Right kidney (tissue), 1 donor: ENCODE results near the gene FOS.
"Not testable (repeated sequence)": the region's sequence is repeated elsewhere in the genome, so short reads cannot be mapped to it uniquely, and the experiment has no call there.

Experiments used
- DNase-seq: peaks from one replicate; pipeline ENCODE4 v3.0.0-alpha.2; 2016

Gene FOS

GRCh38 chr14:75293920-75294648, 15.5 kb downstream of the FOS start:
- peak; percentile 98 for DNase-seq

- DNase-seq, result no peak
These were observed 16.0 kb downstream of the FOS start for GRCh38 chr14:75294649-75295033.

- no peak for DNase-seq
These were observed 16.4 kb downstream of the FOS start for GRCh38 chr14:75295061-75295461.

- DNase-seq, result peak; percentile 87
These were observed 17.1 kb downstream of the FOS start for GRCh38 chr14:75295491-75296345.

GRCh38 chr14:75297411-75298040, 18.9 kb downstream of the FOS start:
- no peak for DNase-seq

GRCh38 chr14:75298187-75298965, 19.7 kb downstream of the FOS start:
- no peak for DNase-seq

GRCh38 chr14:75299059-75299458, 20.4 kb downstream of the FOS start:
- no peak for DNase-seq

GRCh38 chr14:75299576-75299975, 20.9 kb downstream of the FOS start:
- DNase-seq, result no peak

- DNase-seq, result no peak
These were observed 23.2 kb downstream of the FOS start for GRCh38 chr14:75301666-75302325.

- DNase-seq, result no peak
These were observed 24.8 kb downstream of the FOS start for GRCh38 chr14:75303381-75303789.

- DNase-seq, result not testable (repeated sequence)
These were observed 27.8 kb downstream of the FOS start for GRCh38 chr14:75306410-75306809.

- no peak for DNase-seq
These were observed 28.5 kb downstream of the FOS start for GRCh38 chr14:75306927-75307699.

GRCh38 chr14:75307700-75308379, 29.2 kb downstream of the FOS start:
- peak; percentile 66 for DNase-seq

GRCh38 chr14:75308991-75309390, 30.4 kb downstream of the FOS start:
- not testable (repeated sequence) for DNase-seq

- not testable (repeated sequence) for DNase-seq
These were observed 30.9 kb downstream of the FOS start for GRCh38 chr14:75309561-75309960.

- peak; percentile 75 for DNase-seq
These were observed 31.9 kb downstream of the FOS start for GRCh38 chr14:75310295-75311111.

GRCh38 chr14:75311356-75311755, 32.7 kb downstream of the FOS start:
- no peak for DNase-seq

GRCh38 chr14:75312341-75312740, 33.7 kb downstream of the FOS start:
- no peak for DNase-seq

- no peak for DNase-seq
These were observed 34.7 kb downstream of the FOS start for GRCh38 chr14:75313294-75313693.
